HepG2 (cell line): ENCODE data around the gene STX4. TPM values are rescaled to one million over a fixed set of nuclear protein-coding genes. Genes with fewer than 3 reads are reported as not detected.

ENCODE experiments used
- BCL3 ChIP-seq: sonication (generic); formaldehyde crosslinking; IDR thresholded peaks from 2 replicates; pipeline ENCODE4 v1.5.1; 2020; ENCODE audit warnings: mild to moderate bottlenecking, missing genetic modification reagents, moderate library complexity
- FOSL1 ChIP-seq: sonication (generic); formaldehyde crosslinking; IDR thresholded peaks from 2 replicates; pipeline ENCODE4 v1.9.0; 2021; ENCODE audit warnings: missing genetic modification reagents, borderline replicate concordance
- KDM1A ChIP-seq: IDR thresholded peaks from 2 replicates; pipeline ENCODE4 v1.6.1; 2016; ENCODE audit warnings: missing compliant biosample characterization
- MIXL1 ChIP-seq: IDR thresholded peaks from 2 replicates; pipeline ENCODE4 v1.6.1; 2016
- MNT ChIP-seq: fragments of 450-650 bp; IDR thresholded peaks from 2 replicates; pipeline ENCODE4 v1.6.1; 2016
- PATZ1 ChIP-seq: sonication (generic); formaldehyde crosslinking; IDR thresholded peaks from 2 replicates; pipeline ENCODE4 v1.4.0; 2020; ENCODE audit warnings: missing genetic modification reagents
- PCBP1 ChIP-seq: fragments of 200-400 bp; formaldehyde crosslinking; IDR thresholded peaks from 2 replicates; pipeline ENCODE4 v1.6.1; 2017; ENCODE audit warnings: mild to moderate bottlenecking, low read depth, low read length, borderline replicate concordance
- TIGD3 ChIP-seq: sonication (generic); formaldehyde crosslinking; IDR thresholded peaks from 2 replicates; pipeline ENCODE4 v1.5.1; 2020; ENCODE audit warnings: mild to moderate bottlenecking, missing genetic modification reagents, borderline replicate concordance
- YEATS4 ChIP-seq: sonication (generic); formaldehyde crosslinking; IDR thresholded peaks from 2 replicates; pipeline ENCODE4 v1.4.0; 2020; ENCODE audit warnings: missing genetic modification reagents, borderline replicate concordance
- ZNF329 ChIP-seq: sonication (generic); formaldehyde crosslinking; IDR thresholded peaks from 2 replicates; pipeline ENCODE4 v1.9.0; 2021; ENCODE audit warnings: low read depth, mild to moderate bottlenecking, missing genetic modification reagents
- ZNF562 ChIP-seq: sonication (generic); formaldehyde crosslinking; IDR thresholded peaks from 2 replicates; pipeline ENCODE4 v1.8.0; 2022; ENCODE audit warnings: missing genetic modification reagents, borderline replicate concordance
- ZNF570 ChIP-seq: sonication (generic); formaldehyde crosslinking; IDR thresholded peaks from 2 replicates; pipeline ENCODE4 v1.4.0; 2020; ENCODE audit warnings: mild to moderate bottlenecking, missing genetic modification reagents, borderline replicate concordance
- ZNF652 ChIP-seq: IDR thresholded peaks from 2 replicates; pipeline ENCODE4 v1.6.1; 2016; ENCODE audit warnings: low read depth, borderline replicate concordance
- ZNF816 ChIP-seq: sonication (generic); formaldehyde crosslinking; IDR thresholded peaks from 2 replicates; pipeline ENCODE4 v1.8.0; 2022; ENCODE audit warnings: missing genetic modification reagents, mild to moderate bottlenecking, borderline replicate concordance
- ZUFSP ChIP-seq: sonication (generic); formaldehyde crosslinking; IDR thresholded peaks from 2 replicates; pipeline ENCODE4 v1.9.0; 2021; ENCODE audit warnings: missing genetic modification reagents, mild to moderate bottlenecking, borderline replicate concordance
- polyA plus RNA-seq, 8 experiments: library from polyadenylated mRNA; depleted of rRNA in 3 of 8; stranded (reverse) in 7 of 8; unstranded in 1 of 8; fragments of >200 nt; fragmentation: Illumina TruSeq in 4 of 8; extraction: Trizol in 4 of 8; gene quantifications; 2 replicates each; pipeline versions ENCODE4 v1.2.1 to v1.2.3, GENCODE V29; 2011 to 2016; ENCODE audit warnings: low read depth in 4 of 8, missing spikeins in 1 of 8, mixed read lengths in 1 of 8; ENCODE audit not compliant: insufficient read depth in 1 of 8
- total RNA-seq, 5 experiments: library from RNA; depleted of rRNA; stranded (reverse); fragments of >200 nt; fragmentation: Illumina TruSeq; extraction: Trizol; gene quantifications; 2 replicates each; pipeline ENCODE4 v1.2.3, GENCODE V29; 2016; ENCODE audit warnings: low read depth in 1 of 5

Gene STX4
- total and polyA plus RNA-seq, 2 of the 13 experiments (the other 11 are each of a cell fraction or from before 2014, with no cell fraction given) = 29.2 to 34.6 TPM

- TF ChIP-seq ZUFSP (CRISPR knock-in tag) = no peak
- no peak for TF ChIP-seq ZNF570 (CRISPR knock-in tag)
- TF ChIP-seq MNT = peak; percentile 82
- no peak for TF ChIP-seq ZNF816 (CRISPR knock-in tag)
- no peak for TF ChIP-seq ZNF562 (CRISPR knock-in tag)
- peak; percentile 59; the same call in 1 of the 2 replicates for TF ChIP-seq PCBP1
- peak; percentile 50; the same call in 1 of the 2 replicates for TF ChIP-seq PATZ1 (CRISPR knock-in tag)
- no peak for TF ChIP-seq MIXL1
- TF ChIP-seq TIGD3 = no peak; the same call in 1 of the 2 replicates
- peak; percentile 92 for TF ChIP-seq BCL3 (CRISPR knock-in tag)
- no peak for TF ChIP-seq KDM1A (CRISPR knock-in tag)
- TF ChIP-seq ZNF652 = peak; percentile 11; the same call in 1 of the 2 replicates
- TF ChIP-seq ZNF329 = peak; percentile 81; the same call in 1 of the 2 replicates
- peak; percentile 75; the same call in 1 of the 2 replicates for TF ChIP-seq YEATS4 (CRISPR knock-in tag)
- no peak for TF ChIP-seq FOSL1 (CRISPR knock-in tag)
Measured at GRCh38 chr16:31033709-31034492, 543 bp downstream of the STX4 start (continued).
